Stimulated activated CD4-positive, alpha-beta T cell treated with anti-CD3 and anti-CD28 coated beads, Interleukin-12 subunit alpha, Interleukin-12 subunit beta, amount 100 ng/mL, for 4 hours (primary cell): Measurements from ENCODE around the gene OOSP4A.

Source experiments
- DNase-seq: peaks from one replicate; pipeline ENCODE4 v3.0.0-alpha.2; 2020

OOSP4A gene

GRCh38 chr11:59963733-59964132 lies at the start of gene OOSP4A:
Gene OOSP4A (plus strand): TSS chr11:59964033. CDS start chr11:59964033, 0 bp downstream.
- DNase-seq: no peak

- no peak for DNase-seq
Measured at GRCh38 chr11:59918480-59918879, 45.4 kb upstream of the OOSP4A start.

- no peak for DNase-seq
Measured at GRCh38 chr11:59918987-59919589, 44.7 kb upstream of the OOSP4A start.

- DNase-seq: no peak
Measured at GRCh38 chr11:59923813-59924212, 40.0 kb upstream of the OOSP4A start.

GRCh38 chr11:59931688-59932087 lies 32.1 kb upstream of the OOSP4A start:
- DNase-seq: no peak

- DNase-seq: no peak
Measured at GRCh38 chr11:59938132-59938531, 25.7 kb upstream of the OOSP4A start, which contains the start of gene OOSP1. Gene OOSP1 (plus strand): TSS chr11:59938432. CDS start chr11:59938455, 23 bp downstream.

- DNase-seq: no peak
Measured at GRCh38 chr11:59938718-59939117, 25.1 kb upstream of the OOSP4A start.

GRCh38 chr11:59939482-59939881 lies 24.4 kb upstream of the OOSP4A start:
- DNase-seq: no peak

- no peak for DNase-seq
Measured at GRCh38 chr11:59941091-59941490, 22.7 kb upstream of the OOSP4A start.

GRCh38 chr11:59943997-59944714 lies 19.7 kb upstream of the OOSP4A start:
- DNase-seq: no peak

GRCh38 chr11:59944720-59945119 lies 19.1 kb upstream of the OOSP4A start:
- no peak for DNase-seq

GRCh38 chr11:59953463-59954218 lies 10.2 kb upstream of the OOSP4A start:
- no peak for DNase-seq

GRCh38 chr11:59954219-59954847 lies 9.5 kb upstream of the OOSP4A start:
- no peak for DNase-seq

GRCh38 chr11:59957094-59957493 lies 6.7 kb upstream of the OOSP4A start:
- no peak for DNase-seq

- no peak for DNase-seq
Measured at GRCh38 chr11:59960502-59961381, 3.1 kb upstream of the OOSP4A start.

GRCh38 chr11:59962107-59962482 lies 1.7 kb upstream of the OOSP4A start:
- DNase-seq: no peak

- DNase-seq: no peak
Measured at GRCh38 chr11:59965424-59965823, 1.6 kb downstream of the OOSP4A start.

- DNase-seq: no peak
Measured at GRCh38 chr11:59966201-59966600, 2.4 kb downstream of the OOSP4A start.

GRCh38 chr11:59967677-59968394 lies 4.0 kb downstream of the OOSP4A start:
- DNase-seq: no peak

- DNase-seq: no peak
Measured at GRCh38 chr11:59968395-59968783, 4.6 kb downstream of the OOSP4A start.

GRCh38 chr11:59973097-59973496 lies 9.3 kb downstream of the OOSP4A start:
- DNase-seq: no peak
